ENCODE measurements around the gene FBXO21. TPM values are rescaled to one million over a fixed set of nuclear protein-coding genes. Genes with fewer than 3 reads are reported as not detected.
"Not testable (repeated sequence)": the region's sequence is repeated elsewhere in the genome, so short reads cannot be mapped to it uniquely, and the experiment has no call there.

Gene FBXO21
- total RNA-seq, 1 donor from 2014 or later: 17.4 TPM

- no peak for DNase-seq (ENCODE audit: low spot score)
Measured at GRCh38 chr12:117111386-117111785, 78.9 kb downstream of the FBXO21 start.

GRCh38 chr12:117109943-117110635 is 80.2 kb downstream of the FBXO21 start:
- no peak for DNase-seq (ENCODE audit: low spot score)

- no peak for DNase-seq (ENCODE audit: low spot score)
Measured at GRCh38 chr12:117105902-117106301, 84.4 kb downstream of the FBXO21 start.

- DNase-seq (ENCODE audit: low spot score): not testable (repeated sequence)
Measured at GRCh38 chr12:117104003-117104402, 86.3 kb downstream of the FBXO21 start.

GRCh38 chr12:117102800-117103181 is 87.5 kb downstream of the FBXO21 start:
- DNase-seq (ENCODE audit: low spot score): no peak

GRCh38 chr12:117101953-117102799 is 88.1 kb downstream of the FBXO21 start:
- no peak for DNase-seq (ENCODE audit: low spot score)

- DNase-seq (ENCODE audit: low spot score): no peak
Measured at GRCh38 chr12:117100851-117101673, 89.2 kb downstream of the FBXO21 start.

- no peak for DNase-seq (ENCODE audit: low spot score)
Measured at GRCh38 chr12:117100251-117100650, 90.0 kb downstream of the FBXO21 start.

- no peak for DNase-seq (ENCODE audit: low spot score)
Measured at GRCh38 chr12:117098361-117099217, 91.7 kb downstream of the FBXO21 start.

GRCh38 chr12:117098024-117098360 is 92.3 kb downstream of the FBXO21 start:
- DNase-seq (ENCODE audit: low spot score): no peak

GRCh38 chr12:117097159-117097558 is 93.1 kb downstream of the FBXO21 start:
- DNase-seq (ENCODE audit: low spot score): no peak

- no peak for DNase-seq (ENCODE audit: low spot score)
Measured at GRCh38 chr12:117096501-117097042, 93.7 kb downstream of the FBXO21 start.

GRCh38 chr12:117095191-117095590 is 95.1 kb downstream of the FBXO21 start:
- not testable (repeated sequence) for DNase-seq (ENCODE audit: low spot score)

- DNase-seq (ENCODE audit: low spot score): no peak
Measured at GRCh38 chr12:117093918-117094630, 96.2 kb downstream of the FBXO21 start.

GRCh38 chr12:117093431-117093830 is 96.8 kb downstream of the FBXO21 start:
- no peak for DNase-seq (ENCODE audit: low spot score)

GRCh38 chr12:117092886-117093285 is 97.4 kb downstream of the FBXO21 start:
- DNase-seq (ENCODE audit: low spot score): no peak

GRCh38 chr12:117092511-117092780 is 97.8 kb downstream of the FBXO21 start:
- no peak for DNase-seq (ENCODE audit: low spot score)
